GM21576 (cell line): Measurements from ENCODE around the gene CCDC182.

Source experiments
- ATAC-seq: cut with Tn5 transposase; IDR thresholded peaks from one replicate; pipeline ENCODE4 v1.9.1; 2021; ENCODE audit warnings: mild to moderate bottlenecking, moderate library complexity; ENCODE audit not compliant: unreplicated experiment

The CCDC182 gene

GRCh38 chr17:57730026-57730701 is 14.9 kb downstream of the CCDC182 start:
- ATAC-seq = no peak

GRCh38 chr17:57727630-57728175 is 17.4 kb downstream of the CCDC182 start:
- no peak for ATAC-seq

- no peak for ATAC-seq
These were observed 18.3 kb downstream of the CCDC182 start for GRCh38 chr17:57726838-57727237.

DNA sequence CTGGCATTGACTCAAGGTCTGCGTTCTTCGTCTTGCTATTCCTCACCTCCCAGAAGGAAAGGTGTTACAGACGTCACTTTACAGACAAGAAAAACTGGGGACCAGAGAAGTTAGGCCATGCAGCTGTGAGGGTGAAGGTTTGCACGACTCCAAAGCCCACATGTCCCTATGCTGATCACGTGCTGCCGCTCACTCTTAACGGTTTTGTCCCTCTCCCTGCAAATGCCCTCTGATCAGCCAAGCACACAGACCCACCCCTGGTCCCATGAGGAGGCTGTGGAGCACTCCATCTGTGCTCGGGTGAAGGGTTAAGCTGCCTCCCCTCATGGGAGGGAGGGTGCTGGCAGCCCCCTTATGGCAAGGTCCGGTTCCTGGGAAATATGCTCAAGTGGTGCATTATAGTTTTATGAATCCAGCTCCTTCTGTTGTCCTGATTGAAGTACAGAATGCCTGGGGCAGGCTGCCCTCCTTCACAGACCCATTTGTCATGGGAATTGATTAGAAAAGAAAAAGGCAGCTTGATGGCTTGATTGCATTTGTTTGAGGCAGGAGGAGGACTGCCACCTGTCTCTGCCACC is 18.8 kb downstream of the CCDC182 start:
- ATAC-seq = no peak

DNA sequence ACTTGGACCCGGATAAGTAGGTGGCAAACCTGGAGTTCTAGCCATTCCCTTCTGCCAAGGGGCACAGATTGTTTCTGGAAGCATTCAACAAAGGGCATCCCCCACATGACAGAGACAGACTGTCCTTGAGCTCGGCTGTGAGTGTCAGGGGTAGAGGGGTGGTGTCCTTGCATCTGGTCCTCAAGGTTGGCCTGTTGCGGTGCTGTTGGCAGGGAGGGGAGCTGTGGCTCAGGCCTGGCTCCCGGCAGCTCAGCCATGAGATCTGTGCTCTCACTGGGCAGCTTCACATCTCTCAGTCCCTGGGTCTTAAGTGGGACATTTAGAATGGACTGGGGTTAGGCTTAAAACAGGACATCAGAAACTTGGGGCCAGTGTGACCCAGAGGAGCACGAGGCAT is 20.4 kb downstream of the CCDC182 start:
- ATAC-seq = no peak

DNA sequence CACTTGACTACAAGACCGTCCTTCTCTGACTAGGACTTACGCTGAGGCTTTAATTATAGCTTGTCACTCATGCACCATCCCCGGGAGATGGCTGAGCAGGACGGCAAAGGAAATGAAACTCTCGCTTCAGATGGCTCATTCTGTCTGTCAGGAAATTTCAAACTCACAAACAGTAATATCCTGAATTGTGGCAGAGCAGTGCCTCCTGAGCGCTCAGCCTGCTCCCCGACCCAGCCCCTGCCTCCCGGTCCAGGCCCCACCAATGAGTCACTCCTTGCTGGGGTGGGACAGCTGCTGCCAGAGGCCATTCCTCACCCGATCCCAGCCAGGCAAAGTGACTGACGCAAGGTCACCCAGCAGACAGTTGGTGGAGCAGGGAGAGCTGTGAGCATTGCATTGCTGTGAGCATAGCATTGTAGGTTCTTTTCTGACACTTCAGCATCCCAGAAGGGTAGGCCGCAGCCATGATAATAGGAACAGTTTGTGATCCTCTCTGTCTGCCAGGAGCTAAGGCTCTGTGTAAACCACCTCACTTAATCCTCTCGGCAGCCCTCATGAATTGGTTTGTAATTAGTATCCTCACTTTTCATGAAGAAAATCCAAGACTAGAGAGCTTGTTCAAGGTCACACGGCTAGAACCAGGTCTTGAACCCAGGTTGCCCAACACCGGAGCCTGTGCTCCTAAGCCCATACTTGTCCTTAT is 20.9 kb downstream of the CCDC182 start:
- ATAC-seq = no peak

- no peak for ATAC-seq
These were observed 21.6 kb downstream of the CCDC182 start for GRCh38 chr17:57723427-57724025.

- ATAC-seq = no peak
These were observed 22.4 kb downstream of the CCDC182 start for GRCh38 chr17:57722704-57723043.

GRCh38 chr17:57721967-57722703 is 23.0 kb downstream of the CCDC182 start:
- no peak for ATAC-seq

DNA sequence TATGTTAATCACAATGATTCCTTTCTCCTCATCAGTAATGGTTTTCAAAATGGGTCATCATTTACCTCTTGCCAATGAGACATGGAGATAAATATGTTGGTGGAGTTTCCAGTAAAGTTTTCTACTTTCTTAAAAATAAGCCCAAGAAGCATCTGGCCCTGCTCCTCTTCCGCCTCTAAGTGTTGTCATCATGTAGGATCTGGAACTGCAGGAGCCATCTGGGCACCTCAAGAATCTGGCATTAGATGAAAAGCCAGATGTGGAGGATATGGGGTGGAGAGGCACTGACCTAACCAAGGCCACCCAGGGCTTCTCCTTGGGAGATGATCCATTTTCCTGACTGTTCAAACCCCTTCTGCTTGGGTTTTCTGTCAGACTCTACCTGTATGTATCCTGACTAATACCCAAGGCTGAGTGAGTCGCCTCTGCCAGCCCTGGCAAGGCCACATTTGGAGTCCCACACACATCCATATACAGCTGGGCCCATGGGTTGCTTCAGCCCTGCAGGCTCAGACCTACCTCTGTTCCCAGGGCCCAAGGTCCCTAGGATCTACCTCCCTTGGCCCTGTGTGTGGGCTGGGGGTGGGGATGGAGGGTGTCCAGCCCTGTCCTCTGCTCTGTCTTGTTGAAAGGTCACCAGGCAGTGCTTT is 24.6 kb downstream of the CCDC182 start:
- ATAC-seq = no peak

GRCh38 chr17:57718878-57719277 is 26.2 kb downstream of the CCDC182 start:
- no peak for ATAC-seq

- ATAC-seq = no peak
These were observed 29.1 kb downstream of the CCDC182 start for GRCh38 chr17:57715981-57716380.

DNA sequence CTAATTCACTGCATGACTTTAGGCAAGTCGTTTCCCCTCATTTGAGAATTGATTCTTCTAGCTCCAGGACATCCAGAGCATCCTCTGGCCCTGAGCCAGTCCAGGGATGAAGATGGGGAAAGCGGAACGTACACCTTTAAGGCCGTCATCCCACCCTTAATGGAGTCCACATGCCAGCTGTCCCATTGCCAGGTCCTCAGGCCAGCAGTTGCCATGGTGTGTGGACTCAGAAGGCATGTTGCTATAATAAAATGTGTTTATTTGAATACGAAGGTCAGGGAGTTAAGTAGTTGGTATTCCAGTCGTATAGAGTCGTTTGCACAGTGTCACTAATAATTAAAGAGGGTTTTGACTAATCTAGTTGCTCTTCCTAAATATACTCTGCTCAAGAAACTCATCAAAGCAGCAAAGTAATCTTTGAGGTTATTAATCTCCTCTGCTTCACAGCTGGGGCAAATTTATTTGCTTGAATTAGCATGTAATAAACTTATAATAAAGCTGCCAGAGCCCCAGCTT is 30.4 kb downstream of the CCDC182 start:
- no peak for ATAC-seq

- no peak for ATAC-seq
These were observed 32.0 kb downstream of the CCDC182 start for GRCh38 chr17:57713140-57713539.

- no peak for ATAC-seq
These were observed 36.7 kb downstream of the CCDC182 start for GRCh38 chr17:57708410-57708809.

- ATAC-seq = no peak
These were observed 37.2 kb downstream of the CCDC182 start for GRCh38 chr17:57707892-57708291.

DNA sequence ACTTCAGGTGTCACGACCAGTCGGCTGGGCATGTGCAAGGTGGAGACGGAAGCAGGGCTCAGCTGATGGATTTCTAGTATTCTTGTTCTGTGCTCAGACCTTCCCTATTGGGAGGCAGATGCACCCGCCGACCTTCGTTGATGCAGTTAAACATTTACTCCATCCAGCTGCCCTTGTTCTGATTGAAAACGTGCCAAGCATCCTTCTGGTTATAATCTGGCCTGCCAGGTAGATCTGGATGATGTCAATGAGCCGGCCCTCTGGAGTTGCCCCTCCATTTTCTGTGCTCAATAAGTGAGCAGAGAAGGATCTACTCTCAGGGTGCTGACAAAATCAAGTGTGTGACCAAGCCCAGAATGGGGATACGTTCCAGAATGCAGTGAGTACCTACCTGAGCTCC is 38.3 kb downstream of the CCDC182 start:
- ATAC-seq = no peak

DNA sequence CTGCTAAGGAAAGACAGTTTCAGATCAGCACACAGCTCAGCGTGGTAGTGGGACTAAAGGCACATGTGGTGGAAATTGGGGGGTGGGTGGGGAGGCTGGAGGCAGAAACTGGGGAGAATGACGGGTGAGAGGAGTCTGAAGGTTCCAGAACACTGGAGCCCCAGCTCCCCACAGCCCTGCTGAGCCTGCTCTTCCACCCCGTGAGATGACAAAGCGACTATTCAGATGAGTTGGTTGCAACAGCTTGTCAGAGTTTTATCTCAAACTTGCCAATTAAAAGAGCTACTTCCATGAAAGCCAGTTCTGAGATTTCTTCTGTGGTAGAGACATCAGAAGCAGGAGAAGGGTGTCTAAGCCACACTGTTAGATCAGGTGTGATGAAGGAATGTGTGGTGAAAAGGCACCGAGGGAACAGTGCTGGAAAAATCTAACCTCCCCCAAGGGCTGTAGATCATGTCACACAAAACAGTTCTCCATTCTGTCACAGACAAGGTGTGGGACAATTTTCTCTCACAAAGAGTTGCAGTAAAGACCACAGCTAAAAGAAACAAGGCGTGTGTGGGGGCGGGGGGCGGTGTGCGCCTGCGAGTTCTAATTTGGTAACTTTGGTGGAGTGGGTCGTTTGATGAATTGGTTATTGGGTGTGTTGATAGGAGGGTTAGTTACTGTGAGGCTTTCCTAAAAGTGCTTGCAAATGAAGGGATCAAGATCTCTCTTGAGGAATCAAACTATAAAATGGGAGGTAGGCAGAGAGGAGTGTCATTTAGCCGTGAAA is 39.0 kb downstream of the CCDC182 start:
- ATAC-seq = no peak

- ATAC-seq = no peak
These were observed 40.7 kb downstream of the CCDC182 start for GRCh38 chr17:57704448-57704847.

GRCh38 chr17:57703273-57703672 is 41.8 kb downstream of the CCDC182 start:
- ATAC-seq = no peak
